HG03135 (cell line): ENCODE measurements around the gene GPR35.

Source experiments
- ATAC-seq: cut with Tn5 transposase; IDR thresholded peaks from one replicate; pipeline ENCODE4 v1.9.1; 2021; ENCODE audit warnings: mild to moderate bottlenecking, moderate library complexity; ENCODE audit not compliant: unreplicated experiment

GPR35 gene

DNA sequence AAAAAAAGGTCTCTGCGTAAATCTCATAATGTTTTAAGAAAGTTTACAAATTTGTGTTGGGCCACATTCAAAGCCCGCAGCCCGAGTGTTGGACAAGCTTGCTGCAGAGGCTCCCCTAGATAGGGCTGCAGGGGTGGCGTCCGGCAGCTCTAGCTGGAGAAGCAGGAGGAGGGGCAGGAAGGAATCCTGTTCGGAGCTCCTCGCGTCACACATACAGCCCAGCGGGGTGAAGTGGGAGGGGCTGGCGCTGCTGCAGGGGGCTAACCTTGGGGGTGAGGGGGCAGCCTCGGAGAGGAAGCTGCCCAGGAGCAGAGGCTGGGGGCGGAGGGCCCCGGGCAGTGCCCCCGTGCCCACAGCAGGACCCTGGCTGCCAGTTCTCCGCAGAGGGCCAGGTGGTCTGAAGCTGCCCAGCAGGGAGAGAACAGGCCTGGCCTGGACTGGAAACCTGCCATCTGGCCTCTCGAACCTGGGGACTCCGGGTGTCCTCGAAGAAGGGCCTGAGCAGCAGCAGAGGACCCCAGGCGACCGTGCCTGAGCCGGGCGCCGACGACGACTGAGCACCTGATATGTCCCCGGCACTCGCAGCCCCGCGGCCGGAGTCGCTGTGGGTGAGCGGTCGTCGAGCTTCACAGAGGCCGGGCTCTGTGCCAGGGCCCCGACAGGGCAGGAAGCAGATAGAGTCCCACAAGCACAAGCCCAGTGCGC lies 2.6 kb upstream of the GPR35 start:
- ATAC-seq: no peak

DNA sequence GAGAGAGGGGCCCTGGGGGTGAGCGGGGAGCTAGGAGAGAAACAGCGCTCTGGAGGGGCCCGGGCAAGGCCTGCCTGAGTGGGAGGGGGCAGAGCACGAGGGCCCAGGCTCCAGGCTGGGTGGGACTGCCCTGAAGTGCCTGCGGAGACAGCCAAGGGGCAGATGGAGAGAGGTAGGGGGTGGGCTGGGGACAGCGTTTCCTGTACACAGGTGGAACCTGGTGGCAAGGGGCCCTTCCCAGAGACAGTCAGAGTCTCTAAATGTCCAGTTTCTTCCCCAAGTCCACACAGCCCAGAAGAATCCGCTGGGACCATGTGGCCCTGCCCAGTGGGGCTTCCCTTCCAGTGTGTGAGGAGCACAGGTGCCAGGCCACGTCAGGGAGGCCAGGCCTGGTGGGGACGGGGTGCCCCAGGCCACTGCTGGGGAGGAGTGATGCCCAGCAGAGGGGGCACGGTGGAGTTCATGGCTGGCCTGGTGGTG lies 1.7 kb upstream of the GPR35 start:
- ATAC-seq: no peak

GRCh38 chr2:240624011-240624949 lies 1.0 kb upstream of the GPR35 start:
- no peak for ATAC-seq

DNA sequence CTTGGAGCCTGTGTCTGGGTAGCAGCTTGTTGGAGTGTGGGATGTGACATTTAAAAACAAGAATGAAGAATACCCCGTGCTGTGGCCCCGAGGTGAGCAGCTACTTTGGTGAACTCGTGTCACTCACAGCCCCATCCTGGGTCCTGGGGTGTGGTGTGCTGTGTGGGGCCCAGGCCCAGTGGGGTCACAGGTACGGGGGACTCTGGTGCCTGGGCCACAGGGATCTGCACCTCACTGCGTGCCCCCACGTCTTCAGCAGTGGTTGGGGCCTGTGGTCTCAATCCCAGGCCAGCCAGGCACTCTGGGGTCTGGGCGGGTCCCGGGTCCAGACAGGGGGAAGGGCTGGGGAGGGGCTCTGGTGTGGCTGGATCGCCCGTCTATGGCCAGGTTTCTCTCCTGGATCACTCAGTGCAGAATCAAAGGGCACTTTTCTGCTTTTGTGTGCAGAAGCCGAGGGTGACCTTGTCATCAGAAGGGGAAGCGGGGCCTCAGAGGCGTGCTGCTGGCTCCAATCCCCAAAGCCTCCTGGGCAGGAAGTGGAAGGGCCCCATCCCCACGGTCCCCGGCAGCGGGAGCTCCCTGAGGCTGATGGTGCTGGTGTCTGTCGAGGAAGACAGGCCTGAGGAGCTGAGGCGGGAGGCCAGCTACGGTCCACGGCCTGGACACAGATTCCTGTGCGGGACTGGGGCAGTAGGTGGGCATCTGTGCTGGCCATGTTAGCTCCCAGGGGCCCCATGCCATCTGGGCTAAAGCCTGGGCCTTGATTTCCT lies 1.4 kb downstream of the GPR35 start:
- ATAC-seq: no peak

DNA sequence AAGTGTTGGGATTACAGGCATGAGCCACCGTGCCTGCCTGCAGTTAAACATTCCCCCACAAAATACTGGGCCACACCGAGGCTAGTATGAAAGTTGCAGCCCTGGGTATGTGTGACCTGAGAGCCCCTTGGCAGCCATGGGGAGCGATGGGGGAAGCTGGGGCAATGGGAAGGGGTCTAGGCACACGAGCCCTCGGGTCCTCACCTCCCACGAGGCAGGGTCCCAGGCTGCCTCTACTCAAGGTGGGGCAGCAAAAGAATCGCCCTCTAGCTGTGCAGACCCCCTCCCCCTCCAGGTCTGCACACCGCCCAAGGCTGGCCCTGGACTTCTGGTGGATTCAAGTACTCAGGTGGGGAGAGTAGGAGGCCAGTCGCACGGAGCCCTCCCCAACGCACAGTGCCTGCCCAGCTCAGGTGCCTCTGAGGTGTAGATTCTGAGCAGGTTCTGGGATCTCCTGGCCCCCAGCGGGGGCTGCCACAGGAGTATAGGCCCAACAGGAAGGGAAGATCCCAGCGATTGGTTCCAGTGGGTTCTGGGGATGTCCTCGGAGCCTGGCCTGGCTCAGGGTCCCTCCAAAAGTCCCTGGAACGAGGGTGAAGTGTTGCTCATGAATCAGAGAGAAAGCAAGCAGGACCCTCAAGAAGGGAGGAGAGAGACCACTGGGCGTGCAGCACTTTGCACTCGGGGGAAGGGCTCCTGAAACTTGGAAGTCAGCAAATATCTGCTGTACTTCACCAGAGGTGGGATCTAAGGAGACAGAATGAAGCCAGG lies 2.6 kb downstream of the GPR35 start:
- no peak for ATAC-seq

GRCh38 chr2:240628507-240628807 lies 3.2 kb downstream of the GPR35 start:
- ATAC-seq: no peak

GRCh38 chr2:240628808-240629618 lies 3.7 kb downstream of the GPR35 start:
- ATAC-seq: no peak

GRCh38 chr2:240629619-240629967 lies 4.3 kb downstream of the GPR35 start:
- no peak for ATAC-seq

DNA sequence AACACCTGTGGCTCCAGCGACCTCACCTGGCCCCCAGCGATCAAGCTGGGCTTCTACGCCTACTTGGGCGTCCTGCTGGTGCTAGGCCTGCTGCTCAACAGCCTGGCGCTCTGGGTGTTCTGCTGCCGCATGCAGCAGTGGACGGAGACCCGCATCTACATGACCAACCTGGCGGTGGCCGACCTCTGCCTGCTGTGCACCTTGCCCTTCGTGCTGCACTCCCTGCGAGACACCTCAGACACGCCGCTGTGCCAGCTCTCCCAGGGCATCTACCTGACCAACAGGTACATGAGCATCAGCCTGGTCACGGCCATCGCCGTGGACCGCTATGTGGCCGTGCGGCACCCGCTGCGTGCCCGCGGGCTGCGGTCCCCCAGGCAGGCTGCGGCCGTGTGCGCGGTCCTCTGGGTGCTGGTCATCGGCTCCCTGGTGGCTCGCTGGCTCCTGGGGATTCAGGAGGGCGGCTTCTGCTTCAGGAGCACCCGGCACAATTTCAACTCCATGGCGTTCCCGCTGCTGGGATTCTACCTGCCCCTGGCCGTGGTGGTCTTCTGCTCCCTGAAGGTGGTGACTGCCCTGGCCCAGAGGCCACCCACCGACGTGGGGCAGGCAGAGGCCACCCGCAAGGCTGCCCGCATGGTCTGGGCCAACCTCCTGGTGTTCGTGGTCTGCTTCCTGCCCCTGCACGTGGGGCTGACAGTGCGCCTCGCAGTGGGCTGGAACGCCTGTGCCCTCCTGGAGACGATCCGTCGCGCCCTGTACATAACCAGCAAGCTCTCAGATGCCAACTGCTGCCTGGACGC lies 4.9 kb downstream of the GPR35 start:
- ATAC-seq: no peak

DNA sequence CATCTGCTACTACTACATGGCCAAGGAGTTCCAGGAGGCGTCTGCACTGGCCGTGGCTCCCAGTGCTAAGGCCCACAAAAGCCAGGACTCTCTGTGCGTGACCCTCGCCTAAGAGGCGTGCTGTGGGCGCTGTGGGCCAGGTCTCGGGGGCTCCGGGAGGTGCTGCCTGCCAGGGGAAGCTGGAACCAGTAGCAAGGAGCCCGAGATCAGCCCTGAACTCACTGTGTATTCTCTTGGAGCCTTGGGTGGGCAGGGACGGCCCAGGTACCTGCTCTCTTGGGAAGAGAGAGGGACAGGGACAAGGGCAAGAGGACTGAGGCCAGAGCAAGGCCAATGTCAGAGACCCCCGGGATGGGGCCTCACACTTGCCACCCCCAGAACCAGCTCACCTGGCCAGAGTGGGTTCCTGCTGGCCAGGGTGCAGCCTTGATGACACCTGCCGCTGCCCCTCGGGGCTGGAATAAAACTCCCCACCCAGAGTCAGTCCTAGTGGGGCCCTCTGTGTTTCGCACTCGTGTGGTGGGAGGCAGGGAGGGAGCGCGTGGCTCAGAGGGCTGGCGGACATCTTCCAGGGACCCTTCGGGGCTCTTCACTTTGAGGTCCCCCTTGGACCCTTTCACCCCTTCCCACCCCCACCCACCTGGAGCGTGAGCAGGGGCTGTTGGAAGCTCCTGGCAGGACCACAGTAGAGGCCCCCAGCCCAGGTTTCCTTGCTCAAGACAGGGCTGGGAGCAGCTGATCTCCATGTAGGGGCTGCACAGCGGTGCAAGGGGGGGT lies 5.7 kb downstream of the GPR35 start:
- ATAC-seq: no peak

DNA sequence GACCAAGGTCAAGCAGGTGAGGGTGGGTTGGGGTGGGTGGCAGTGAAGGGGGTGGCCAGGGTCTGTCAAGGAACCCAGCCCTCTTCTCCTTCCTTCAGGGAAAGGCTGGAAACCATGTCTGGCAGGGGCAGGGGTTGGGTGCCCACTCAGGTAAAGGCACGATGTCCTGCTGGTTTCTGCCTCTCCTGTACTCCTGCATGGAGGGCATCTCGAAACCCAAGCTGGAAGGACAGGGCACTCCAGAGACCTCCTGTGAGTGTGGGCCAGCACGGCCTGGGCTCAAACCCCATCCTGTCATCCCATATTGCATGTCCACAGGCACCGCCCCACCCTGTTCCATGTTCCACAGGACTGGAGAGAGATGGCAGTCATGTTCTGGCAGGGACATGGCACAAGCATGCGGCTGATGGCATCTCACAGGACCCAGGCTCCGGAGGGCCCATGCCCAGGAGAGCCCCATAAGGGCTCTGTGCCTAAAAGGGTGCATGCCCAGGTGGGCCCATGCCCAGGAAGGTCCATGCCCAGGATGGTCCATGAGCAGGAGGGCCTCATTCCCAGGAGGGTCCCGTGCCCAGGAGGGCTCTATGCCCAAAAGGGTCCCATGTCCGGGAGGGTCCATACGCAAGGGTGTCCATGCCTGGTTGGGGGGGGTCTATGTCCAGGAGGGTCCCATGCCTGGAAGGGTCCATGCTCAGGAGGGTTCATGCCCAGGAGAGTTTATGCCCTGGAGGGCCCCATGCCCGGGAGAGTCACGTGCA lies 6.4 kb downstream of the GPR35 start:
- no peak for ATAC-seq

GRCh38 chr2:240632306-240632721 lies 7.0 kb downstream of the GPR35 start:
- no peak for ATAC-seq

DNA sequence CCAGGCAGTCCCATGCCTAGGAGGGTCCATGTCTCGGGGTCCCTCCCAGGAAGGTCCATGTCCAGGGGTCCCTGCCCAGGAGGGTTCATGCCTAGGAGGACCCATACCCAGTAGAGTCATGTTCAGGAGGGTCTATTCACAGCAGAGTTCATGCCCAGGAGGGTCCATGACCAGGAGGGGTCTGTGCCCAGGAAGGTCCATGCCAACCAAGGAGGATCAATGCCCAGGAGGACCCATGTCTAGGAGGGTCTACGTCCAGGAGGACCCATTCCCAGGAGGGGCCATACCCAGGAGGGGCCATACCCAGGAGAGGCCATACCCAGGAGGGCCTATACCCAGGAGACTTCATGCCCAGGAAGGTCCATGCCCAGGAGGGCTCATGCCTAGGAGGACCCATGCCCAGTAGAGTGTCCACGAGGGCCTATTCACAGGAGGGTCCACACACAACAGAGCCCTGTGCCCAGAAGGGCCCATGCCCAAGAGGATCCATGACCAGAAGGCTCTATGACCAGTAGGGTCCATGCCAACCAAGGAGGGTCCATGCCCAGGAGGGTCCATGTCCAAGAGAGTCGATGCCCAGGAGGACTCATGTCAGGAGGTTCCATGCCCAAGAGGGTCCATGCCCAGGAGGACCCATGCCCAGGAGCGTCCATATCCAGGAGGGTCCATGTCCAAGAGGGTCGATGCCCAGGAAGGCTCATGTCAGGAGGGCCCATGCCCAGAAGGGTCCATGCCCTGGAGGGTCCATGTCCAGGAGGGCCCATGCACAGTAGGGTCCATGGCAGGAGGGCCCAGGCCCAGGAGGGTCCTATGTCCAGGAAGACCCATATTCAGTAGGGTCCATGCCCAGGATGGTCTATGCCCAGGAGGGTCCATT lies 10.1 kb downstream of the GPR35 start:
- ATAC-seq: no peak

- no peak for ATAC-seq
Observed at GRCh38 chr2:240635998-240636547, 10.8 kb downstream of the GPR35 start.

DNA sequence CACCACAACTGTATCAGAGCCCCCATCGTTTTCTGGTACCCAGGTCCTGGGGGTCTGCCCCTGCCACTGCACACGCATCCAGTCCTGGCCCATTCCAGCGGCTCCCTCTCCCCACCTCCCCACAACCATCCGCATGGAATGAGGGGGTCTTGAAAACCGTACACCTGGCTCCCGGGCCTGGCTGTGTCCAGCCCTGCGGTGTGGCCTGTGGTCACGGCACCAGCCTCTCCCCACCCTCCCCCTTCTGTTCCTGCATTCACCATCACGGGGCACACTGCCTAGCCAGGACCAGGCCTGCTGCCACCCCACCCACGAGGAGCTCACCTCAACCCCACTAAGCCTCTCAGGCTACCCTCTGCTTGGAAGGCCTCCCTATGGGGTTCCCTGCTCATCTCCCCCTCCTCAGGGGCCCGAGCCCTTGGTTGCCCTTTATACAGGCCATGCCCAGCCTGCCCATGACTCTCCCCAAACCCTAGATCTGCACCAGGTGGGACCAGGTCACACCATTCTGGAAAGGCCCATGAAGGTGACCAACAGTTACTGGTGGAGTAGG lies 11.4 kb downstream of the GPR35 start:
- no peak for ATAC-seq
